Esophagus muscularis mucosa (tissue), 4 donors: ENCODE measurements around the gene INTS4. TPM values are rescaled to one million over a fixed set of nuclear protein-coding genes. Genes with fewer than 3 reads are reported as not detected.
"Not testable (repeated sequence)": the region's sequence is repeated elsewhere in the genome, so short reads cannot be mapped to it uniquely, and the experiment has no call there.

Source experiments
- DNase-seq: peaks from one replicate; pipeline ENCODE4 v3.0.0-alpha.2; 2017; ENCODE audit errors: extremely low spot score
- H3K27ac ChIP-seq, 4 donors: fragments of 200-600 bp; sonication (generic); replicated peaks in 1 of 4; 1 replicate in 3 of 4; 2 replicates in 1 of 4; pipeline ENCODE4 v1.5.1; 2016 to 2019; ENCODE audit warnings: mild to moderate bottlenecking in 1 of 4
- H3K27me3 ChIP-seq, 4 donors: fragments of 200-600 bp; sonication (generic); one replicate each; pipeline versions ENCODE4 v1.5.1 to v1.6.0; 2016 to 2019
- H3K36me3 ChIP-seq, 4 donors: fragments of 200-600 bp; sonication (generic); one replicate each; pipeline ENCODE4 v1.5.1; 2016 to 2019
- H3K4me1 ChIP-seq, 4 donors: fragments of 200-600 bp; sonication (generic); one replicate each; pipeline ENCODE4 v1.5.1; 2016 to 2019
- H3K4me3 ChIP-seq, 4 donors: fragments of 200-600 bp; sonication (generic); 1 replicate in 2 of 4; 2 replicates in 2 of 4; pipeline ENCODE4 v1.5.1; 2016 to 2019; ENCODE audit warnings: mild to moderate bottlenecking in 4 of 4, moderate library complexity in 1 of 4
- H3K9me3 ChIP-seq, 4 donors: fragments of 200-600 bp; sonication (generic); 1 replicate in 3 of 4; 2 replicates in 1 of 4; pipeline ENCODE4 v1.5.1; 2016 to 2019
- EP300 ChIP-seq: sonication (generic); formaldehyde crosslinking; IDR thresholded peaks from one replicate; pipeline ENCODE4 v1.6.1; 2017; ENCODE audit warnings: antibody characterized with exemption
- POLR2A ChIP-seq: fragments of 450-650 bp; IDR thresholded peaks from one replicate; pipeline ENCODE4 v1.6.1; 2017; ENCODE audit warnings: antibody characterized with exemption, moderate library complexity, mild to moderate bottlenecking, low read depth
- POLR2AphosphoS5 ChIP-seq, 2 donors: sonication (generic); formaldehyde crosslinking; IDR thresholded peaks; one replicate each; pipeline ENCODE4 v1.6.1; 2017; ENCODE audit warnings: antibody characterized with exemption in 2 of 2
- WGBS: methylation state at CpG from one replicate; pipeline ENCODE4 v1.1.5; 2018; 5-methylcytosine and 5-hydroxymethylcytosine counted together
- intact Hi-C: fragments of 100-400 bp; cut with DNase I; formaldehyde crosslinking; loops from one replicate; pipeline ENCODE4 v1.15.1; 2023
- total RNA-seq, 4 donors: library from RNA; depleted of rRNA; stranded (reverse); fragments of >200 nt; gene quantifications; one replicate each; pipeline versions ENCODE4 v1.1.0 to v1.2.1, GENCODE V29; 2016
- TF ChIP-seq, protein P1 (sequence below), 3 experiments: fragments of 200-600 bp in 2 of 3; fragments of 450-650 bp in 1 of 3; sonication (generic) in 2 of 3; IDR thresholded peaks; one replicate each; pipeline ENCODE4 v1.5.1; 2017 to 2019; ENCODE audit warnings: antibody characterized with exemption in 3 of 3, mild to moderate bottlenecking in 2 of 3, moderate library complexity in 1 of 3

INTS4 gene
- total RNA-seq, 4 donors from 2014 or later = 13.3 to 34.1 (median 15.2) TPM

DNA sequence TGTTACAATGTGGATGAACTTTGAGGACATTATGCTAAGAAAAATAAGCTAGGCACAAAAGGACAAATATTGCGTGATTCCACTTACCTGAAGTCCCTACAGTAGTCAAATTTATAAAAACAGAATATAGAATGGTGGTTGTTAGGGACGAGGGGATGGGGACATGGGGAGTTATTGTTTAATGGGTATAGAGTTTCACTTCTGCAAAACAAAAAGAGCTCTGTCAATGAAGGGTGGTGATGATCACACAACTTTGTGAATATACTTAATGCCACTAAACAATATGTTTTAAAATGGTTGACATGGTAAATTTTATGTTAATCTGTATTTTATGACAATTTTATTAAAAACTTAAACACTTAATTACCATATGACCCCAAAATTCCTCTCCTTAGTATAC lies 26.1 kb downstream of the INTS4 start:
- no peak for TF ChIP-seq EP300
- no peak for TF ChIP-seq POLR2AphosphoS5 (IDR thresholded peaks at IDR 0.05)
- TF ChIP-seq, protein P1, sequence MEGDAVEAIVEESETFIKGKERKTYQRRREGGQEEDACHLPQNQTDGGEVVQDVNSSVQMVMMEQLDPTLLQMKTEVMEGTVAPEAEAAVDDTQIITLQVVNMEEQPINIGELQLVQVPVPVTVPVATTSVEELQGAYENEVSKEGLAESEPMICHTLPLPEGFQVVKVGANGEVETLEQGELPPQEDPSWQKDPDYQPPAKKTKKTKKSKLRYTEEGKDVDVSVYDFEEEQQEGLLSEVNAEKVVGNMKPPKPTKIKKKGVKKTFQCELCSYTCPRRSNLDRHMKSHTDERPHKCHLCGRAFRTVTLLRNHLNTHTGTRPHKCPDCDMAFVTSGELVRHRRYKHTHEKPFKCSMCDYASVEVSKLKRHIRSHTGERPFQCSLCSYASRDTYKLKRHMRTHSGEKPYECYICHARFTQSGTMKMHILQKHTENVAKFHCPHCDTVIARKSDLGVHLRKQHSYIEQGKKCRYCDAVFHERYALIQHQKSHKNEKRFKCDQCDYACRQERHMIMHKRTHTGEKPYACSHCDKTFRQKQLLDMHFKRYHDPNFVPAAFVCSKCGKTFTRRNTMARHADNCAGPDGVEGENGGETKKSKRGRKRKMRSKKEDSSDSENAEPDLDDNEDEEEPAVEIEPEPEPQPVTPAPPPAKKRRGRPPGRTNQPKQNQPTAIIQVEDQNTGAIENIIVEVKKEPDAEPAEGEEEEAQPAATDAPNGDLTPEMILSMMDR (IDR thresholded peaks at IDR 0.05) = no peak
- TF ChIP-seq POLR2A = no peak
- intact Hi-C loops = no loop called here

DNA sequence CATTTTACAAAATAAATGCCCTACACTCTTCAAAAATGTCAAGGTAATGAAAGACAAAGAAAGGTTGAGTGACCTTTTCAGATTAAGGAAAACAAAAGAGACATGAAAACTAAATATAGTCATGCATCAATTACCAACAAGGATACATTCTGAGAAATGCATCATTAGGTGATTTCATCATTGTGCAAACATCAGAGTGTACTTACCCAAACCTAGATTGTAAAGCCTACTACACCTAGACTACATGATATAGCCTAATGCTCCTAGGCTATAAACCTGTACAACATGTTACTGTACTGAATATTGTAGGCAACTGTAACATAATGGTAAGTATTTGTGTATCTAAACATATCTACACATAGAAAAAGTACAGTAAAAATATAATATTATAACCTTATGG lies 26.7 kb downstream of the INTS4 start:
- Histone ChIP-seq H3K9me3 (no peaks in the 10 kb centered on the region), H3K4me1 (no peaks in the 10 kb centered on the region), H3K4me3 (no peak overlapping the region), H3K27me3 (no peaks in the 10 kb centered on the region), H3K27ac (no peak overlapping the region), H3K36me3 (peaks cover 0 to 35% (median 11%) of the 10 kb centered on the region in 4 donors)
- DNase-seq = no peak
- TF ChIP-seq POLR2AphosphoS5 (IDR thresholded peaks at IDR 0.05) (no peak), POLR2A (no peak), EP300 (no peak)
- TF ChIP-seq, protein P1 (IDR thresholded peaks at IDR 0.05) = no peak
- intact Hi-C loops = no loop called here

More for the DNA sequence above, 26.1 kb downstream of the INTS4 start:
- no peak for DNase-seq
- Histone ChIP-seq H3K4me1 (no peaks in the 10 kb centered on the region), H3K27ac (no peak overlapping the region), H3K27me3 (no peaks in the 10 kb centered on the region), H3K4me3 (no peak overlapping the region), H3K9me3 (no peaks in the 10 kb centered on the region), H3K36me3 (peaks cover 0 to 35% (median 11%) of the 10 kb centered on the region in 4 donors)
- 88% methylated on average over 2 of the region's 2 CpGs for WGBS

DNA sequence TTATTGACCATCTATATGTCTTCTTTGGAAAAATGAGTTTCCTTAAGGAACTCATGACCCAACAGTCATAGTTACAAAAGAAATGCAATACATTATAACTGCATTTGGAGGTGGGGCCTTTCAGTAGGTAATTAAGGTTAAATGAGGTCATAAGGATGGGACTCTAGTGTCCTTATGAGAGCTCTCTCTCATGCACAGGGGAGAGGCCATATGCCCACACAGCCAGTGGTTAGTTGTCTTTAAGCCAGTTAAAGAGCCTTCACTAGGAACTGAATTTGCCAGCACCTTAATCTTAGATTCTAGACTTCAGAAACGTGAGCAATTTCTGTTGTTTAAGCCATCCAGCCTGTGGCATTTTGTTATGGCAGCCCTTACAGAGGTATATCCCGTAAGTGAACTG lies 27.3 kb downstream of the INTS4 start:
- no peak for TF ChIP-seq POLR2AphosphoS5 (IDR thresholded peaks at IDR 0.05)
- no peak for TF ChIP-seq POLR2A
- TF ChIP-seq EP300 = no peak
- TF ChIP-seq, protein P1 (IDR thresholded peaks at IDR 0.05) = no peak
- H3K9me3 ChIP-seq = no peaks in the 10 kb centered on the region
- DNase-seq = no peak
- H3K4me3 ChIP-seq = no peak overlapping the region
- WGBS = 91% methylated on average over 2 of the region's 2 CpGs
- no peak overlapping the region for H3K27ac ChIP-seq
- H3K27me3 ChIP-seq = no peaks in the 10 kb centered on the region
- intact Hi-C loops = no loop called here
- H3K36me3 ChIP-seq = peaks cover 0 to 35% (median 11%) of the 10 kb centered on the region in 4 donors
- no peaks in the 10 kb centered on the region for H3K4me1 ChIP-seq

DNA sequence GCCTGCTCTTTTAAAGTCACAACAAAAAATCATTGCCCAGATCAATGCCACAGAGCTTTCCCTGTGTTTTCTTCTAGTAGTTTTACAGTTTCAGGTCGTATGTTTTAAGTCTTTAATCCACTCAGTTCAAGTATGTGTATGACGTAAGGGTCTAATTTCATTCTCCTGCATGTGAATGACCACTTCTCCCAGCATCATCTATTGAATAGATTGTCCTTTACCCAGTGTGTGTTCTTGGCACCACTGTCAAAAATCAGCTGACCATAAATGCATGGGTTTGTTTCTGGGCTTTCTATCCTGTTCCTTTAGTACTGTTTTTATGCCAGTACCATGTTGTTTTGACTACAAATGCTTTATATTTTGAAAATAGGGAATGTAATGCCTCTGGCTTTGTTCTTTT lies 28.1 kb downstream of the INTS4 start:
- intact Hi-C loops = no loop called here
- WGBS = 79% methylated on average over 2 of the region's 2 CpGs
- TF ChIP-seq POLR2A (no peak), POLR2AphosphoS5 (IDR thresholded peaks at IDR 0.05) (no peak), EP300 (no peak)
- TF ChIP-seq, protein P1 (IDR thresholded peaks at IDR 0.05) = no peak
- Histone ChIP-seq H3K9me3 (no peaks in the 10 kb centered on the region), H3K27me3 (no peaks in the 10 kb centered on the region), H3K36me3 (peaks cover 0 to 32% (median 11%) of the 10 kb centered on the region in 4 donors), H3K4me3 (no peak overlapping the region), H3K27ac (no peak overlapping the region), H3K4me1 (no peaks in the 10 kb centered on the region)
- no peak for DNase-seq

DNA sequence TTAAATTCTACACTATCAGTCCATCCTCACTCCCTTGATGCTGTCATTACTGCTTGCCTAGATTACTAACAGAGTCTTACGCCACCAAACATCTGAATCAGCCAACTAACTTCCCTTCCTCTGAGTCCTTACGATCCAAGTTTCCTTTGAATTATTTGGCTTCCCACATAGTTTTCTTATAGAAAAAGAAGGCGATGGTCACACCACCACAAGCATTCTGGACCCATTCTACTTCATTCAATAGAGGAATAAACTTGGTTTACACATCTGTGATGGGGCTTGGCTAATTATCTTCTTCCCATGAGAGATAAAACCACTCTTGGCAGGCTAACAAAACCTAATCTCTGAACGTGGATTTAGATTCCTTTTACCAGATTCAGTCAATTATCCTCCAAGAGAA lies 35.0 kb downstream of the INTS4 start:
- TF ChIP-seq POLR2AphosphoS5 (IDR thresholded peaks at IDR 0.05) = no peak
- intact Hi-C loops = no loop called here

DNA sequence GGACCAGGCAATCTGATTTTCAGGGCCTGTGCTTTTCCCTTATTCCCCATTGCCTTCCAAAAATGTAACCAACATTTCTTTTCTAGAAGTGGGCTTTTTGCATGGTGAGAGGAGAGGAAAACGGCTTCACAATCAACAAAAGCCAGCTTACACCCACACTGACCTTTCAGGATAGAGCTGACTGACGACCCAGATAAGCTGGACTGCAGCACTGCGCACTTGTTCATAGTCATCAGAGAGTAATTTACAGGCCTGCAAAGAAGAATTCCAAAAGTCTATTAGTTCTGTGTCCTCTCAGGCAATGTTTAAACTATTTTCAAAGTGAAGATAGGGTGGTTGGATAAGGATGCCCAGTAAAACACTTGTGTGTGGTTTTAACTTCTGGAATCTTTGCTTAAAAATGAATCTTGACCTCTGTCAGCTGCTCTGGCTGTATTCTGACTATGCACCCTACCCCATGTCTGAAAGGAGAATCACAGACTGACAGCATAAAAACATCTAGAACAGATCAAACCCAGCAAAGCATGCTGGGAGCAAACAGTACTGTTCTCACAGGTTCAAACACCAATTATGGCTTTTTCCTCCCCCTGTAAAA lies 35.8 kb downstream of the INTS4 start:
- H3K9me3 ChIP-seq, H3K4me1 ChIP-seq, DNase-seq, H3K4me3 ChIP-seq, H3K27me3 ChIP-seq, H3K27ac ChIP-seq, intact Hi-C loops: not testable (repeated sequence)
- peaks cover 7 to 64% (median 46%) of the 10 kb centered on the region in 4 donors for H3K36me3 ChIP-seq
- WGBS = 81% methylated on average over 3 of the region's 3 CpGs

More for the DNA sequence above, 35.0 kb downstream of the INTS4 start:
- Histone ChIP-seq H3K36me3 (peaks cover 7 to 59% (median 41%) of the 10 kb centered on the region in 4 donors), H3K4me1 (no peaks in the 10 kb centered on the region), H3K9me3 (no peaks in the 10 kb centered on the region), H3K27me3 (no peaks in the 10 kb centered on the region), H3K27ac (no peak overlapping the region), H3K4me3 (no peak overlapping the region)
- WGBS = 93% methylated on average over 4 of the region's 4 CpGs
- no peak for DNase-seq

DNA sequence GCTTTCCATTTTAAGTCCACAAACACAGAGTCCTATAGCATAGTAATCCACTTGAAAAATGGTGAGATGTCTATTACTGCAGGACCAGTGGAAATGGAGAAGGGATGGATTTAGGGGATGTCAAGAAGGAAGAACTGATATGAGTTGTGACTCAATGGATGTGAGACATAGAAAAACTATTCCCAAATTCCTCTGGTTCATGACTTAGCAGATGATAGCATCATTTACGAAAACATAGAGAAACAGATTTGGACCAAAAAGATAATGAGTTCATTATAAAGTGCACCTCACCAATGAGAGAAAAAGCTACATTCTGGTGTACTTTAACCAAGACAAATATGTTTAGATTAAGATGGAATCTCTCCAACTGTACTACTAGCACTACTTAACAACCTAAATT lies 51.2 kb downstream of the INTS4 start:
- H3K27me3 ChIP-seq, intact Hi-C loops, H3K4me3 ChIP-seq, H3K27ac ChIP-seq, H3K9me3 ChIP-seq, DNase-seq, H3K4me1 ChIP-seq: not testable (repeated sequence)
- peaks cover 0 to 16% (median 8%) of the 10 kb centered on the region in 4 donors for H3K36me3 ChIP-seq
- WGBS = 88% methylated on average over 1 of the region's 1 CpG

DNA sequence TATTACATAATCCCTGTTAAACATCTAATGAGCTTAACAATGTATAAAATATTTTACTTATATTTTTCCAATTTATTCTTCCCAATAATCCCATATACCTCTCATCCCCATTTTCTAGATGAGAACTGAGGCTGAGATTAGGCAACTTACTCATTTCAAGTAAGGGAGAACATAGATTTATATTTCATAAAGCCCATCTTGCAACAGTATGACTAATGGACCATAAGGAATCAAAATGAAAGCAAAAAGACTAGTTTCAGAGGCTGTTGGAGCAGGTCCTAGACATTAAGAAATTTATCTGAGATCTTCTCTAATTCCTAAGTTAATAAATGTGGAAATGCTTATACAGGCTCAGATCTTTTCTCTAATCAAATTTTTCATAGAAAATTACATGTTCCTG lies 52.0 kb downstream of the INTS4 start:
- H3K4me3 ChIP-seq, H3K27ac ChIP-seq, DNase-seq, H3K27me3 ChIP-seq, H3K9me3 ChIP-seq, H3K4me1 ChIP-seq, intact Hi-C loops: not testable (repeated sequence)
- H3K36me3 ChIP-seq = peaks cover 0 to 17% (median 8%) of the 10 kb centered on the region in 4 donors
